Stimulated activated CD4-positive, alpha-beta T cell treated with anti-CD3 and anti-CD28 coated beads, Interleukin-4, amount 100 ng/mL, for 4 hours (primary cell): ENCODE results near the gene SLC22A15.
"Not testable (repeated sequence)": the region's sequence is repeated elsewhere in the genome, so short reads cannot be mapped to it uniquely, and the experiment has no call there.

ENCODE experiments used
- DNase-seq, 2 experiments: peaks; one replicate each; pipeline ENCODE4 v3.0.0-alpha.2; 2020

SLC22A15 gene

DNA sequence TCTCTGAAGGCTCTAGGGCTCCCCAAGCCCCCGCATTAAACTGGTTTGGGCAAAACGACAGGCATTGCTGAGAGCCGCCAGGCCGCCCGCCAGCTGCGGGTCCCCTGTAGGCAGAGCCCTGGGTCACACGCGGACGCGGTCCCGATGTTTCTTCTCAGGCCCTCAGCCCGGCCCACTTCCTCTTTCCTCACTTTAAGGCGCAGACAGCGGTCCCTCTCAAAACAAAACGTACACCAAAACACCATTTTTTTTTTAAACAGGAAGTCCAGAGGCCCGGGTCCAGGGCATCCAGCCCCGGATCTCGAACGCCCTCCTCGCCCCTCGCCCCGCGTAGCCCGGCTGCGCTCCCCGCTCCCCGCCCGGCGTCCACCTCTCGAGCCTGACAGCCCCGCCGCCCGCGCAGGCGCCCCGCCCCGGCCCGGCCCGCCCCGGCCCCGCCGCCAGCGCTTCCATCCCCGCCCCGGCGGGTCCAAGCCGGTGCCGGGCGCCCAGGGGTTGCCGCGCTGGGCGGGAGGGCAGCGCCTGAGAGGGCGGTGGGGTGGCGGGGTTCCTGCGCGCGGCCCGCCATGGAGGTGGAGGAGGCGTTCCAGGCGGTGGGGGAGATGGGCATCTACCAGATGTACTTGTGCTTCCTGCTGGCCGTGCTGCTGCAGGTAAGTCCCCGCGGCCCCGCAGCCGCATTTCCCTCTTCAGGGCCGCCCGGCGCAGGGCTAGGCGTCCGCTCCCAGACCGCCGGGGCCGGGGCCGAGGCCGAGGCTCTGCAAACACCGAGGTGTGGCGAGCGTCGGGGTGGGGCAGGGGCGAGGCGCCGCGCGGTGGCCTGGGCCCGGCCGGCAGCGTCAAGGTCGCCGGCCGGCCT, at the start of gene SLC22A15:
TSS of gene SLC22A15 (plus strand) at position 452 of the 859 bp plus-strand sequence. CDS start at position 567, 115 bp downstream.
- peak in 1 of 2 experiments; percentile 11 for DNase-seq

- no peak for DNase-seq
These were observed 48.3 kb upstream of the SLC22A15 start for GRCh38 chr1:115927971-115928370.

- DNase-seq, result no peak
These were observed 46.4 kb upstream of the SLC22A15 start for GRCh38 chr1:115929881-115930280.

- DNase-seq, result no peak
These were observed 42.7 kb upstream of the SLC22A15 start for GRCh38 chr1:115933625-115934024.

- no peak for DNase-seq
These were observed 36.9 kb upstream of the SLC22A15 start for GRCh38 chr1:115939455-115939854.

DNA sequence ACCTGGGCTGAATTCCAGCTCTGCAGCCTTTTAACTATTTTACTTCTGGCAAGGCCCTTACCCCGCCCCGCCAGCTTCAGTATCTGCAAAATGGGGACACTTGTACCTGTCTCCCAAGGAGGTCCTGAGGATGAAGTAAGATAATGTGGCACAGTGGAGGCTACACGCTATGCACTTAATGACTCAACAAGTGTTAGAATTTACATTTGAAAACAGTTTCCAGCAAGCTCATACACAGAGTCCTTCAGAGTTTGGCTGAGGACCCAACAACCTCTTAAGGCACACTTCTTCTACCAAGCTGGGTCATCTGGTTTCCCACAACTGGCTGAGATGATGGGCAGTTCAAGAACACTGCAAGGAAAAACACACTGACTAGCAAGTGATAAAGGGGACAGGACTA, 30.2 kb upstream of the SLC22A15 start:
- DNase-seq, result no peak

GRCh38 chr1:115949156-115949555, 27.2 kb upstream of the SLC22A15 start:
- DNase-seq, result no peak

DNA sequence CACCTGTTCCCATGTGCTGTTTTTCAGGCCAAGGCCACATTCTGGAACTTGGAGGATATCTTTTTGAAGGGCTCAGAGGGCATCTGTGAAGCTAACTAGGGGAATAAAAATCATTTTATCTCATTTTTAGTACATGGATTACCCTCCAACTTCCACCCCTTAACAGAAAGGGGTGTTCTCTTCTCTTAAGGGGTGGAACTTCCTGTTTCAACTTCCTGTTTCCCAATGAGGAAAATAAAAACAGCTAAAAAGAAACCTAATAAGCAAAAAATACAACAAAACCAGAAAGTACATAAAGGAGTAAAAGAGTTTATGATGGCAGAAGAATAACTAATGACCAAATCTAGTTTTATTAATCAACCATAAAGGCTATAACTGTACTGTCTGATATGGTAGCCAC, 24.8 kb upstream of the SLC22A15 start:
- DNase-seq, result no peak

DNA sequence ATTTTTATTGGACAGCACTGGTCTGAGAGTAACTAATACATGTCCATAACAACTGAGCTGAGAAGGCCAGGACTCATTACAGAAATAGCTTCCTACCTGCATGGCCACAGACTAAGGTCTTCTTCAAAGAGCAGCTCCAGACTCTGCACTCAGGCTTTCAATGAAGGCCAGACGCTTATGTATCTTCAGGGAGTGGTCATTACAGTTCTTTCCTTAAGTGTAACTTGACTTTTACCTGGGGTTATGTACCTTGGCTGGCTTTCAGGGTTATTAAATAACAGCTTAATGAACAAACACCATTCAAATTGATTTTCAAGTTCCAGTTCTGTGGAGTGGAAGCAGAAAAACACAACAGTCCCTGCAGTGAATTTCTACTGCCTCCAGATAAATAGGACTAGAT, 23.8 kb upstream of the SLC22A15 start:
- DNase-seq, result no peak

DNA sequence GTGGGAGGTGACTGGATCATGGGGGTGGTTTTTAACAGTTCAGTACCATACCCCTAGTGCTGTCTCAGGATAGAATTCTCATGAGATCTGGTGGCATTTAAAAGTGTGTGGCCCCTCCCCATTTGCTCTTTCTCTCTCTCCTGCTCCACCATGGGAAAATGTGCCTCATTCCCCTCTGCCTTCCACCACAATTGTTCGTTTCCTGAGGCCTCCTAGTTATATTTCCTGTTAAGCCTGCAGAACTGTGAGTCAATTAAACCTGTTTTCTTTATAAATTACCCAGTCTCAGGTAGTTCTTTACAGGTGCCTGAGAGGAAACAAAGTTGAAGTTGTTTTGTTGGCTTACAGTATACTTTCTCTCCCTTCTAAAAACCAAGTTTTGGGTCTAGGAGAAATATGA, 23.1 kb upstream of the SLC22A15 start:
- DNase-seq, result no peak

DNA sequence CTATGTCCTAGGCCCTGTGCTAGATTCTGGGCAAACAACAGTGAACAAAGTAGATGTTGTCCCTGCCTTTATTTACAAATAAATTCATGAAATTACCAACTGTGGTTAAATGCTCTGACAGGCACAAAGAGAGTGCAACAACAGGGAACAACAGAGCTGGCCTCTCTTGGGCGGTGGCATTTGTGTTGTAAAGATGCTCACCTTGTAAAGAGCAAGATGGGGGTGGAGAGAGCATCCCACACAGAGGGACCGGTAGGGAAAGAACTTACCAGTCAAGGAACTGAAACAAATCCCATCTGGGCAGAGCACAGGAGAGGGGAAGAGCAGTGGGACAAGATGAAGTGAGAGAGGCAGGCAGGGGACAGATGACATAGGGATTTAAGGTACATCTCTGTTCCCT, 21.6 kb upstream of the SLC22A15 start:
- no peak for DNase-seq

DNA sequence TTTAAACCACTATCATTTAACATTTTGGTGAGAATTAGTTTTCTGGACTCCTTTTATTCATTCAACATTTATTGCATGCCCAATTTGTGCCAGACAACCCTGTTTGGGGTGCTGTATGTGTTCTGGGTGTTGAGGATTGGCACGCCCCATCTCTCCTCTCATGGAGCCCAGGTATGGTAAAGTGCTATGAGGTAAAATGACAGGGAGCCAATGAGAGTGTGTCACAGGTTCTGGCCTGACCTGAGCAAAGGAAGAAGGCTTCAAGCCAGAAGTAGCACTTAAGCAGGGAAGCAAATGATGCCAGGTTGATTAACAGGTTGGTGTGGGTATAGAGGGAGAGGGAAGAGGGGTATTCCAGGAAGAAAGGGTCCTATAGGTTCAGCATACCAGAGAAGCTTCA, 21.1 kb upstream of the SLC22A15 start:
- no peak for DNase-seq

GRCh38 chr1:115958866-115959265, 17.4 kb upstream of the SLC22A15 start:
- DNase-seq, result no peak

DNA sequence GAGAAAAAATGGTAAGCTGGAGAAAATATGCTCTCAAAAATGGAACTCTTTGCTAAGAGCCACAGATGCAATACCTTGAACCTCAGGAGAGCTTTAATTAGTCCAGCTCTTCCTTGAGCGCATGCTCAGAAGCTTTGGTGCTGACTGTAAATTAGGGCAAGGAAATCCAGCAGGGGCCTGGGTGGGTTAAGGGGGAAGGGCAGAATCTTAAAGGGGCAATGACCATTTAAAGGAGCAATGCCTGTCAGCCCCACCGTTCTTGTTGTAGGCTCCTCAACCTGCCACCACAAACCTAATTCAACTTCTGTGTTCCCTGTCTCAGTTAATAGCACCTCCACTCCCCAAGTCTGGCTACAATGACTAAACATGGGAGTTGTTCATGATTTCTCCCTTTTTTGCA, 6.8 kb upstream of the SLC22A15 start:
- DNase-seq, result no peak

DNA sequence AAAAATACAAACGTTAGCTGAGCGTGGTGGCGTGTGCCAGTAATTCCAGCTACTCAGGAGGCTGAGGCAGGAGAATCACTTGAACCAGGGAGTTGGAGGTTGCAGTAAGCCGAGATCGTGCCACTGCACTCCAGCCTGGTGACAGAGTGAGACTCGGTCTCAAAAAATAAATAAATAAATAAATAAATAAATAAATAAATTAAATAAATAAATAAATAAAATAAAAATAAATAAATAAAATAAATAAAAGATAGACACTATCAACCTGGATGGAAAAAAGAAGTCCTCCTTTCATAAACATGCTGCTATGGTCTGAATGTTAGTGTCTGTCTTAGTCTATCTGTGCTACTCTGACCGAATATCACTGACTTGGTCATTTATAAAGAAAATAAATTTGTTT, 4.5 kb upstream of the SLC22A15 start:
- DNase-seq, result not testable (repeated sequence)

- no peak for DNase-seq
These were observed 3.2 kb upstream of the SLC22A15 start for GRCh38 chr1:115973154-115973553.

DNA sequence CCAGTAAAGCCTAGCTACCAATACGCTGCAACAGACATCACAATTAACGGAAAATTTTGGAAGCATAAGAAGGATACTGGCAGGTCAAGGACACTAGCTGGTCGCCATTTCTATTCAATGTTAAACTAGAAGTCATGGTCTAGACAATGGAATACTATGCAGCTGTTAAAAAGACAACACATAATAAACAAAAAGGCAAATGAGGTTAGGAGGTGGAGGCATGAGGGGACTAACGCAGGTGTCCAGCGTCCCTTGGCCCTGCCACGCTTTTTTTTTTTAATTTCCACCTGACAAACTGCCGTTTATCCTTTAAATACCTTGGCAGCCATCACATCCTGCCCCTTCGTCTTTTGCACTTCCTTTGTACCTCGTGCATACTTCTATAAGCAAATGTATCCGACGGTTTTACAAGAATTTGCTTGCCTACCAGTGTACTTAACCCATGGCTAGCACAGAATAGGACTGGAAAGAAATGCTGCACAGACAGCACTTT, 698 bp upstream of the SLC22A15 start:
- DNase-seq, result no peak

- DNase-seq, result no peak
These were observed 697 bp downstream of the SLC22A15 start for GRCh38 chr1:115976921-115977498.

DNA sequence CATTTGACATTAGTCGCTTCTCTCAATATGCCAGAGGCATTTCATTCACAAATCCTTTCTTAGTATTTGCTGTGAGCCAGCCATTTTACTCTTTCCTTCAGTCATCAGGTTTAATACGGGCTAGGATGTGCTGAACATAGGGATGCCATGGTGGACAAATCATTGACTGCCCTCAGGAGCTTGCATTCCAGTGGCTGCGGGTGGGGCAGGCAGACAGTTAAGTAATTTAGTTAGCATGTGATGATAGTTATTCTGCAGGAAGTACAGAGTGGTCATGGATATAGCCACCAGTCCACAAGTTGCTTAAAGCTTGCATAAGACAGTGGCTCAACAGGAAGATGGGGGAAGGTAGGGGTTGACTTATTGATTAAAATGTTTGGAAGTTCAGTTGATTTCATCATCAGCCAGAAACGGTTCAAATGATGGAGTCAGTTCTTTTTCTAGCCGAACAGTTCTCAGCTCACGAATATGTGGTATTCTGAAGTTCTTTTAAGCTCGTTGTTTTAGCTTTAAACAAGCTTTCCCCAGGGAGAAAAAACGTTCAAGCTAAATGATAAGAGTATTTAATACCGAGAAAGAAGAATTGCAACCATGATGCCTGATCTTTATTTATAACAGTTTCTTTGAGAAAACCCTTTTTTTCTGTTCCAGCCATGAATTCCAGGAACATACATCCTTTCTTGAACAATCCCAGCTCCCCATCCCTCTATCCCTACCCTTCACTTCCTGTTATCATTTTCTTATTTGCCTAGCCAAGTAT, 1.4 kb downstream of the SLC22A15 start:
- no peak for DNase-seq

DNA sequence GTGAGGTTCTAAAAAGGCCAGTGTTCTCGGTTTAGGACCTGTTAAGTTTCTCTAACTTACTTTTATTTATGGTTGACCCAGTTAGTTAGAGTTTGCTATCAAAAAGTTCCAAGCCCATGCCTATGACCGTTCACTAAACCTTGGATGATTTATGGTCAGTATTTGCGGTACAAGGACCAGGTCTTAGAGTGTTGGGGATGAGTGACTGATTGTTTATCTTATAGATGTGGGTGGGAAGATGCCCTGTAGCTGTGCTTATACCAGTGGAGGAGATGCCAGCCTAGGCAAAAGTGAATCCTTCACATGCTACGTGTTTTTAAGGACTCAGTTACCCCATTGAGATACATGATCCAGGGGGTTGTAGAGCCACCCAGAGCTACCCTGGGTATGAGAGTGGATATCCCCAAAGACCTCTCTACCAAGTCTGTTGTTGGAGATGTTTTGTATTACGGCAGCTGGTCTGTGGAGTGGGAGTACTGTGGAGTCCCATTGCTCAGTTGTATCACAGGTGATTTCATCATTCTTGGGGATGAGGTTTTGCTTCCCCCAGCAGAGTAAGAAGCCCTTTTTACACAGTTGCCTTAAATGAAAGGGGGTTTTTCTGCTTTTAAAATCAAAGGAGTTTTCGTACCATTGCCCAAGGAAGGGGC, 2.1 kb downstream of the SLC22A15 start:
- no peak for DNase-seq

DNA sequence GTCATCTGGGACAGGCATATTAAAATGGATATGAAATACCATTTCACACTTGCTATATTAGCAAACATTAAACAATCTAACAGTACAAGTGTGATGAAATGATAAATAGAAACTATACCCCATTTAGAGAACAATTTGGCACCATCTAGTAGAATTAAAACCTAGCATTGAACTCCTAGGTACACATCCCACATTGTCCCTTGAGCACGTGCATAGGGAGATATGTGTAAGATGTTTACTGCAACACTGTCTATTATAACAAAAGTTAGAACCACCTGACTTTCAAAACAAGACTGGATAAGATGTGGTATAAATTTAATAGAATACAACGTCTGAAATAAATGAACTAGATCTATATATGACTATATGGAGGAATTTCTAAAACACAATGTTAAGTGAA, 3.8 kb downstream of the SLC22A15 start:
- DNase-seq, result no peak

DNA sequence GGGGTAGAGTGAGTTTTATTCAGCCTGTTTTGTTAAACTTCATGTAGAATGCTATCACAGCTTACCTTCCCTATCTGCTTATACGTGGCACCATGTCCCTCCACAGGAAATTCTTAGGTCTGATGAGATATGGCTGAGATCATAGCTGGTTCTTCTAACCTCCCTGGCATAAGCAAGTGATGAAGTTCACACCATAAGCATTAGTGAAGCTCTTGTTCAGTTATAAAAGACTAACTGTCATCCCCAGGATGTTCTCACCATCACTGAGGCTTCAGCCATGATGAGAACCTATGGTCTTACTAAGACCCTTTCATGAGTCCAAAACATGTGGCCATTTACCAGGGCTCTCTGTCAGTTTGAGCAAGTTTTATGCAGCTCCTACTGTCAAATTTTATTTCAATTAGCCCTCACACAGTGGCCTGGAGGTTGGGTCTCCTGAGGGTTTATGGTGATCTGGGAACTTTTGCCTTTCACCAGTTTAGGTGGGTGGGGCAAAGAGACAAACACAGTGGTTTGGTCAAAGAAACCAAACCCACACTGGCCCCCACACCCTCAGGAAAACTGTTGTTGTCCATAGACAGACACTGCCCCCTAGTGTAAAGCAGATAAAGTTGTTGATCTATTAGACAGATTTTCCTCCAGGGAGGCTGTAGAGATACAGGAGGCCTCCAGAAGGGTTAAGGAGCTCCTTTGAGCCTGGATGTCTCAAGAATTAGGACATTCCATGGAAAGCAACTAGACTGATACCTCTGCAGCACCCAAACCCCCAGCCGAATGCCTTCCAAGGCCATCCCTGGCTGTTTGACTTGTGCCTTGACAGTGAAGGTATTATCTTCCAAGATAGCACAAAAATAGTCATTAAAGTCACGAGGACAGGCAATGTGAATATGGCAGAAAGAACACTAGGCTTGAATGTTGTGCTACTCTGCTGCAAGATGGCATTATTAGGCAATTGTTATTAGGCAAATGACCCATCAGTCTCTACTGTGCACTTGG, 5.0 kb downstream of the SLC22A15 start:
- DNase-seq, result no peak
